Astrocyte (in vitro differentiated cells and primary cell): Measurements from ENCODE around the gene ACAA1.

ENCODE experiments used
- CTCF ChIP-seq: IDR thresholded peaks from 2 replicates; pipeline ENCODE4 v1.5.1; 2011; ENCODE audit warnings: low read depth, mild to moderate bottlenecking, inconsistent platforms, low read length, moderate library complexity; ENCODE audit not compliant: insufficient read depth
- EZH2 ChIP-seq: IDR thresholded peaks from 2 replicates; pipeline ENCODE4 v1.6.1; 2012; ENCODE audit warnings: mild to moderate bottlenecking, low read length, inconsistent platforms; ENCODE audit not compliant: insufficient read depth

GRCh38 chr3:38171622-38172021 lies 34.7 kb upstream of the ACAA1 start:
- no peak for TF ChIP-seq CTCF
- TF ChIP-seq EZH2: no peak
